ENCODE measurements around the gene GFI1B.
A peak's percentile ranks its signal among the peaks of the same experiment; 100 is the strongest.
"Not testable (repeated sequence)": the region's sequence is repeated elsewhere in the genome, so short reads cannot be mapped to it uniquely, and the experiment has no call there.

The GFI1B gene

DNA sequence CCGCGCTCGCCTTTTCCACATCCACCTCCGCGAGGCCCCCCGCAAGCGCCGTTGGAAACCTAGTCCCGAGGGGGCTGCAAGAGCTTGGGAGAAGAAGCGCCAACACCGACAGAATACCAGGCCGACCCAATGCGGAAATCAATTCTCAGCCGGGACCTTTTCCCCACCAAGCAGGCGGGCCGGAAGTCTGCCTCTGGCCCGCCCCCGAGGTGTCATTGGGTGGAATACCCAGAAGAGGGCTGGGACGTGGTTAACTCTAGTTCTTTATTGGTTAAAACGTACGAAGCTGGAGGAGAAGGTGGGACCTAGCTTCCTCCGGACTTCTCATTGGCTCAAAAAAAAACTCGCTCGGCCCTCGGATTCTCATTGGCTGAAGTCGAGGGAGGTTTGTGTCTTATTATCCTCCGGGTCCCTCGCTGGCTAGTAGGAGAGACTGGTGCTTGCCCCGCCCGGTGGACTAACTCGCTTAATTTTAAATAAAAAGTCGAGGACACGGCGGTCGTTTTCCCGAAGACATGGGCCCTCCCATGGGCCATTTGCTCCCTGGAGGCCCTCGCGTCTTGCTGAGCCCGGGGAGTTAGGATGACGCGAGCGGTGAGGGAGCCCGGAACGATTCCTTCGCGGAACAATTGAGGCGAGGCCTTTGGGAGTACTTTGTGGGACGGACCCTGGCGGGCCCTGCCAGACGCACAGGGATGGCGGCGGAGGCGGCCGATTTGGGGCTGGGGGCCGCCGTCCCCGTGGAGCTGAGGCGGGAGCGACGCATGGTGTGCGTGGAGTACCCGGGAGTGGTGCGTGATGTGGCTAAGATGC lies 52.0 kb downstream of the GFI1B start, which contains the start of gene GTF3C5:
TSS of gene GTF3C5 (plus strand) at position 681 of the 813 bp plus-strand sequence. CDS start at position 696, 15 bp downstream.
- H3K36me3 ChIP-seq (ENCODE audit: control insufficient read depth in 5 of 5, insufficient read depth in 5 of 5, low read length in 5 of 5) = peaks cover 0 to 10% (median 4%) of the 10 kb centered on the region in 5 donors
- H3K27ac ChIP-seq (ENCODE audit: low read depth, low read length) = peak within 1 kb of the TSS; percentile 92
- no peaks in the 10 kb centered on the region for H3K9me3 ChIP-seq (ENCODE audit: control insufficient read depth in 5 of 5, low read length in 5 of 5)
- H3K4me1 ChIP-seq (ENCODE audit: control insufficient read depth in 5 of 5, insufficient read depth in 5 of 5, low read length in 5 of 5) = peaks cover 6 to 45% (median 33%) of the 10 kb centered on the region in 5 donors
- no peaks in the 10 kb centered on the region for H3K27me3 ChIP-seq (ENCODE audit: control insufficient read depth in 5 of 5, insufficient read depth in 4 of 5, low read length in 5 of 5)
- H3K4me3 ChIP-seq (ENCODE audit: low read depth in 1 of 5, low read length in 5 of 5) = peak within 1 kb of the TSS; percentile 93 to 97 (median 96)
- H3K9ac ChIP-seq (ENCODE audit: low read length in 5 of 5) = peak within 1 kb of the TSS; percentile 79 to 99 (median 94)

DNA sequence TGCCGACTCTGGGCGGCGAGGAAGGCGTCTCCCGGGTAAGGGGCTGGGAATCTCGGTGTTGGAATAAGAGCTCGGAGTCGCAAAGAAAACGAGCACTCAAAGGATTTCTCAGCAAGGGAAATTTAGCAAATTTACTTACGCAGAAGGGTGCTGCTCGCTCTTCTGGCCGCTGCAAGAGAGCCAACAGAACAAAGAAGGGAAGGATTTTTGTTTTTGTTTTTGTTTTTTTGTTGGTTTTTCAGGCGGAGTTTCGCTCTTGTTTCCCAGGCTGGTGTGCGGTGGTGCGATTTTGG lies 52.6 kb downstream of the GFI1B start:
- Histone ChIP-seq H3K36me3 (ENCODE audit: control insufficient read depth in 5 of 5, insufficient read depth in 5 of 5, low read length in 5 of 5) (peaks cover 0 to 10% (median 4%) of the 10 kb centered on the region in 5 donors), H3K27ac (ENCODE audit: low read depth, low read length) (peak overlapping the region; percentile 92), H3K4me3 (ENCODE audit: low read depth in 1 of 5, low read length in 5 of 5) (peak overlapping the region; percentile 93 to 97 (median 96)), H3K9ac (ENCODE audit: low read length in 5 of 5) (peak overlapping the region; percentile 77 to 99 (median 86)), H3K4me1 (ENCODE audit: control insufficient read depth in 5 of 5, insufficient read depth in 5 of 5, low read length in 5 of 5) (peaks cover 6 to 50% (median 34%) of the 10 kb centered on the region in 5 donors), H3K27me3 (ENCODE audit: control insufficient read depth in 5 of 5, insufficient read depth in 4 of 5, low read length in 5 of 5) (no peaks in the 10 kb centered on the region), H3K9me3 (ENCODE audit: control insufficient read depth in 5 of 5, low read length in 5 of 5) (no peaks in the 10 kb centered on the region)

DNA sequence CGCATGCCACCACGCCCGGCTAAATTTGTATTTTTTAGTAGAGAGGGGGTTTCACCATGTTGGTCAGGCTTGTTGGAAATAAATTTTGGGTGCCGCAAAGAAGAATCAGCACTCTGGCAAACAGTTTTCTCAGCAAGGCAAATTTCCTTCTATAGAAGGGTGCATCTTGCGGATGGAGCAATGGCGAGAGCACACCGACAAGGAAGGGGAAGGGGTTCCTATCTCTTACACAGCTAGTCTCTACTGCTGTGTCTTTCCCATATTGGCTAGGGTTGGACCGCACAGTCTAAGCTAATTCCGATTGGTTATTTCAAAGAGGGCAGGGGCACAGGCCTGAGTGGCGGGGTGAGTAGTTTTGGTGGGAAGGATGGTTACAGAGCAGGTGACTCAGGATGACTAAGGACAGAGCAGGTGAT lies 53.0 kb downstream of the GFI1B start:
- Histone ChIP-seq H3K27me3 (ENCODE audit: control insufficient read depth in 5 of 5, insufficient read depth in 4 of 5, low read length in 5 of 5) (no peaks in the 10 kb centered on the region), H3K9me3 (ENCODE audit: control insufficient read depth in 5 of 5, low read length in 5 of 5) (no peaks in the 10 kb centered on the region), H3K27ac (ENCODE audit: low read depth, low read length) (peak overlapping the region; percentile 92), H3K4me1 (ENCODE audit: control insufficient read depth in 5 of 5, insufficient read depth in 5 of 5, low read length in 5 of 5) (peaks cover 6 to 51% (median 34%) of the 10 kb centered on the region in 5 donors), H3K9ac (ENCODE audit: low read length in 5 of 5) (peak overlapping the region; percentile 77 to 99 (median 86)), H3K36me3 (ENCODE audit: control insufficient read depth in 5 of 5, insufficient read depth in 5 of 5, low read length in 5 of 5) (peaks cover 0 to 10% (median 4%) of the 10 kb centered on the region in 5 donors), H3K4me3 (ENCODE audit: low read depth in 1 of 5, low read length in 5 of 5) (peak overlapping the region; percentile 93 to 97 (median 96))

DNA sequence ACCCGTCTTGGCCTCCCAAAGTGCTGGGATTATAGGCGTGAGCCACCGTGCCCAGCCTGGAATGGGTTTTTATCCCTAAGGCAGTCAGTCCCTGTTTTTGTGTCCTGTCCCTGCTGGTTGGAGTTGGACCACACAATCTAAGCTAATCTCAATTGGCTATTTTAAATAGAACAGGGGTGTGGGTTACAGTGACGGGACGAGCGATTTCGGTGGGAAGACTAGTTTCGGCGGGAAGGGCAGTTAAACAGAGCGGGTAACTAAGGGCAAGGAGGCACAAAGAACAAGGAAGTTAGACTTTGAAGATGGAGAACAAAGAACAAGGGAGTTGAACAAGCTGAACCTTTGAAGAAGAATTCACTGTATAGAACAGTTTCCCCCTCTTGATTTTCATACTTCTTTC lies 53.7 kb downstream of the GFI1B start:
- peak overlapping the region in 1 of 5 donors; percentile 97 for H3K4me3 ChIP-seq (ENCODE audit: low read depth in 1 of 5, low read length in 5 of 5)
- H3K4me1 ChIP-seq (ENCODE audit: control insufficient read depth in 5 of 5, insufficient read depth in 5 of 5, low read length in 5 of 5) = peaks cover 6 to 51% (median 34%) of the 10 kb centered on the region in 5 donors
- H3K36me3 ChIP-seq (ENCODE audit: control insufficient read depth in 5 of 5, insufficient read depth in 5 of 5, low read length in 5 of 5) = peaks cover 0 to 10% (median 5%) of the 10 kb centered on the region in 5 donors
- no peak overlapping the region for H3K9ac ChIP-seq (ENCODE audit: low read length in 5 of 5)
- H3K27me3 ChIP-seq (ENCODE audit: control insufficient read depth in 5 of 5, insufficient read depth in 4 of 5, low read length in 5 of 5) = no peaks in the 10 kb centered on the region
- H3K9me3 ChIP-seq (ENCODE audit: control insufficient read depth in 5 of 5, low read length in 5 of 5) = no peaks in the 10 kb centered on the region
- no peak overlapping the region for H3K27ac ChIP-seq (ENCODE audit: low read depth, low read length)

- no peaks in the 10 kb centered on the region for H3K27me3 ChIP-seq (ENCODE audit: control insufficient read depth in 5 of 5, insufficient read depth in 4 of 5, low read length in 5 of 5)
- H3K4me3 ChIP-seq (ENCODE audit: low read depth in 1 of 5, low read length in 5 of 5) = no peak overlapping the region
- H3K27ac ChIP-seq (ENCODE audit: low read depth, low read length) = no peak overlapping the region
- H3K36me3 ChIP-seq (ENCODE audit: control insufficient read depth in 5 of 5, insufficient read depth in 5 of 5, low read length in 5 of 5) = peaks cover 0 to 10% (median 5%) of the 10 kb centered on the region in 5 donors
- H3K9me3 ChIP-seq (ENCODE audit: control insufficient read depth in 5 of 5, low read length in 5 of 5) = no peaks in the 10 kb centered on the region
- peaks cover 5 to 35% (median 23%) of the 10 kb centered on the region in 5 donors for H3K4me1 ChIP-seq (ENCODE audit: control insufficient read depth in 5 of 5, insufficient read depth in 5 of 5, low read length in 5 of 5)
- no peak overlapping the region for H3K9ac ChIP-seq (ENCODE audit: low read length in 5 of 5)
Measured at GRCh38 chr9:133035669-133036068, 57.2 kb downstream of the GFI1B start.

- Histone ChIP-seq H3K4me3 (ENCODE audit: low read depth in 1 of 5, low read length in 5 of 5) (no peak overlapping the region), H3K9me3 (ENCODE audit: control insufficient read depth in 5 of 5, low read length in 5 of 5) (no peaks in the 10 kb centered on the region), H3K9ac (ENCODE audit: low read length in 5 of 5) (no peak overlapping the region), H3K27ac (ENCODE audit: low read depth, low read length) (no peak overlapping the region), H3K36me3 (ENCODE audit: control insufficient read depth in 5 of 5, insufficient read depth in 5 of 5, low read length in 5 of 5) (peaks cover 0 to 21% (median 16%) of the 10 kb centered on the region in 5 donors), H3K4me1 (ENCODE audit: control insufficient read depth in 5 of 5, insufficient read depth in 5 of 5, low read length in 5 of 5) (peaks cover 0 to 14% (median 7%) of the 10 kb centered on the region in 5 donors), H3K27me3 (ENCODE audit: control insufficient read depth in 5 of 5, insufficient read depth in 4 of 5, low read length in 5 of 5) (no peaks in the 10 kb centered on the region)
Measured at GRCh38 chr9:133037775-133038515, 59.5 kb downstream of the GFI1B start.

DNA sequence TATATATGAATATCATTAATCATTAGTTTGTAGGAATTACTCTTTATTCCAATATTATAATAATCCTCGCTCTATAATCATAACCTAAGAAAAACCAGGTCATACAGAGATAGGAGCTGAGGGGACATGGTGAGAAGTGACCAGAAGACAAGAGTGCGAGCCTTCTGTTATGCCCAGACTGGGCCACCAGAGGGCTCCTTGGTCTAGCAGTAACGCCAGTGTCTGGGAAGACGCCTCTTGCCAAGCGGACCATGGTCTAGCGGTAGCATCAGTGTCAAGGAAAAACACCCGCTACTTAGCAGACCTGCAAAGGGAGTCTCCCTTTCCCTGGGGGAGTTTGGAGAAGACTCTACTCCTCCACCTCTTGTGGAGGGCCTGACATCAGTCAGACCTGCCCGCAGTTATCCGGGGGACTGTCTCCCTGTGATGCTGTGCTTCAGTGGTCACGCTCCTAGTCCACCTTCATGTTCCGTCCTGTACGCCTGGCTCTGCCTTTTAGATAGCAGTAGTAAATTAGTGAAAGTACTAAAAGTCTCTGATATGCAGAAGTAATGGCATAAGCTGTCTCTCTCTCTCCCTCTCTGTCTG lies 62.5 kb downstream of the GFI1B start:
- peaks cover 0 to 44% (median 41%) of the 10 kb centered on the region in 5 donors for H3K36me3 ChIP-seq (ENCODE audit: control insufficient read depth in 5 of 5, insufficient read depth in 5 of 5, low read length in 5 of 5)
- not testable (repeated sequence) for H3K4me1 ChIP-seq (ENCODE audit: control insufficient read depth in 5 of 5, insufficient read depth in 5 of 5, low read length in 5 of 5); H3K27me3 ChIP-seq (ENCODE audit: control insufficient read depth in 5 of 5, insufficient read depth in 4 of 5, low read length in 5 of 5); H3K9me3 ChIP-seq (ENCODE audit: control insufficient read depth in 5 of 5, low read length in 5 of 5); H3K4me3 ChIP-seq (ENCODE audit: low read depth in 1 of 5, low read length in 5 of 5); H3K9ac ChIP-seq (ENCODE audit: low read length in 5 of 5); H3K27ac ChIP-seq (ENCODE audit: low read depth, low read length)
